HepG2 (cell line): ENCODE results near the gene NFASC. TPM values are rescaled to one million over a fixed set of nuclear protein-coding genes. Genes with fewer than 3 reads are reported as not detected.

Experiments used
- ATAC-seq: fragments of 200-7000 bp; cut with Tn5 transposase; 3 replicates; pipeline ENCODE4 v1.9.1; 2020; ENCODE audit warnings: mild to moderate bottlenecking, moderate library complexity
- BruUV-seq: library from RNA; stranded (reverse); fragments of 400-500 nt; replicated peaks from 2 replicates; lab custom pipeline; 2021; lab: Mats Ljungman, UMichigan
- CTCF ChIA-PET: fragments of 300-600 bp; formaldehyde crosslinking; extraction: SDS; loops from one replicate; lab custom pipeline; 2021; ENCODE audit warnings: low total read pairs, inconsistent platforms, low intra/inter-chr PET ratio; lab: Yijun Ruan, JAX
- POLR2A ChIA-PET: fragments of 350-600 bp; sonication (Branson Sonifier 250); formaldehyde crosslinking; loops from one replicate; lab custom pipeline; 2020; ENCODE audit warnings: antibody characterized with exemption, inconsistent platforms; lab: Yijun Ruan, JAX
- DNase-seq: peaks from one replicate; pipeline ENCODE4 v3.0.0-alpha.2; 2015; ENCODE audit warnings: low spot score
- FAIRE-seq: peaks from 3 replicates; lab custom pipeline; 2011; peaks lifted over from hg19 to GRCh38; lab: Jason Lieb, UNC
- H2AFZ ChIP-seq: one replicate; pipeline ENCODE4 v1.6.1; 2011; ENCODE audit warnings: low read length, inconsistent platforms
- H3K27ac ChIP-seq: fragments of 300-600 bp; 3 replicates; pipeline ENCODE4 v1.8.0; 2011; ENCODE audit warnings: mixed run types, mild to moderate bottlenecking, mixed read lengths, low read length, inconsistent platforms; ENCODE audit not compliant: insufficient read depth; ENCODE audit errors: extremely low read length
- H3K27me3 ChIP-seq, 2 experiments: fragments of 200-600 bp in 1 of 2; 2 replicates in 1 of 2; 3 replicates in 1 of 2; pipeline versions ENCODE4 v1.6.0 to v1.8.0; 2011; ENCODE audit warnings: low read length in 2 of 2, mild to moderate bottlenecking in 2 of 2, moderate library complexity in 2 of 2, inconsistent platforms in 1 of 2; ENCODE audit not compliant: insufficient read depth in 2 of 2, control insufficient read depth in 1 of 2
- H3K36me3 ChIP-seq, 2 experiments: fragments of 200-600 bp in 1 of 2; replicated peaks in 1 of 2; 2 replicates in 1 of 2; 3 replicates in 1 of 2; pipeline versions ENCODE4 v1.5.1 to v1.8.0; 2011; ENCODE audit warnings: low read length in 2 of 2, inconsistent platforms in 1 of 2; ENCODE audit not compliant: insufficient read depth in 2 of 2, control insufficient read depth in 1 of 2
- H3K4me1 ChIP-seq: 2 replicates; pipeline ENCODE4 v1.5.1; 2012; ENCODE audit warnings: low read length, inconsistent platforms; ENCODE audit not compliant: insufficient read depth
- H3K4me2 ChIP-seq: 2 replicates; pipeline ENCODE4 v1.6.0; 2011; ENCODE audit warnings: low read depth, low read length, inconsistent platforms
- H3K4me3 ChIP-seq, 3 experiments: fragments of 200-600 bp in 1 of 3; sonication (generic), shearing (Covaris generic) in 1 of 3; replicated peaks in 1 of 3; 2 replicates each; pipeline ENCODE4 v1.5.1; 2011 to 2016; ENCODE audit warnings: low read length in 3 of 3, inconsistent platforms in 2 of 3, low read depth in 2 of 3, mild to moderate bottlenecking in 2 of 3, control low read depth in 1 of 3, mixed read lengths in 1 of 3; ENCODE audit not compliant: insufficient read depth in 1 of 3
- H3K79me2 ChIP-seq: one replicate; pipeline ENCODE4 v1.6.1; 2011; ENCODE audit warnings: low read length, inconsistent platforms; ENCODE audit not compliant: insufficient read depth
- H3K9ac ChIP-seq: 2 replicates; pipeline ENCODE4 v1.6.0; 2011; ENCODE audit warnings: mild to moderate bottlenecking, low read depth, low read length, inconsistent platforms; ENCODE audit not compliant: insufficient read depth
- H3K9me3 ChIP-seq: 2 replicates; pipeline ENCODE4 v1.5.1; 2012; ENCODE audit warnings: mild to moderate bottlenecking, low read length
- H4K20me1 ChIP-seq: 2 replicates; pipeline ENCODE4 v1.6.0; 2011; ENCODE audit warnings: inconsistent platforms, mild to moderate bottlenecking, low read length, moderate library complexity; ENCODE audit not compliant: insufficient read depth
- CCAR2 ChIP-seq: fragments of 200-400 bp; formaldehyde crosslinking; optimal IDR thresholded peaks from 2 replicates; pipeline ENCODE3; 2018; ENCODE audit warnings: low read depth, mild to moderate bottlenecking, low read length, moderate library complexity
- HNRNPK ChIP-seq: fragments of 200-400 bp; formaldehyde crosslinking; IDR thresholded peaks from 2 replicates; pipeline ENCODE4 v1.6.1; 2018; ENCODE audit warnings: low read length, low read depth, moderate library complexity, mild to moderate bottlenecking; ENCODE audit not compliant: poor library complexity, severe bottlenecking
- MZF1 ChIP-seq: sonication (generic); formaldehyde crosslinking; IDR thresholded peaks from 2 replicates; pipeline ENCODE4 v1.8.1; 2023; ENCODE audit warnings: mild to moderate bottlenecking, missing genetic modification reagents, borderline replicate concordance
- RAD21 ChIP-seq: fragments of 450-650 bp; formaldehyde crosslinking; IDR thresholded peaks from 2 replicates; pipeline ENCODE4 v1.5.0; 2020; ENCODE audit warnings: mild to moderate bottlenecking
- RNF219 ChIP-seq: sonication (generic); formaldehyde crosslinking; IDR thresholded peaks from 2 replicates; pipeline ENCODE4 v1.5.0; 2020; ENCODE audit warnings: mild to moderate bottlenecking, missing genetic modification reagents
- ZUFSP ChIP-seq: sonication (generic); formaldehyde crosslinking; IDR thresholded peaks from 2 replicates; pipeline ENCODE4 v1.9.0; 2021; ENCODE audit warnings: missing genetic modification reagents, mild to moderate bottlenecking, borderline replicate concordance
- WGBS: methylation state at CpG from one replicate; pipeline ENCODE4 v1.1.6; 2017; ENCODE audit warnings: low lambda C conversion rate; 5-methylcytosine and 5-hydroxymethylcytosine counted together
- in situ Hi-C: cut with HindIII; loops from 2 replicates; pipeline ENCODE4 v1.10.0; 2017; ENCODE audit warnings: low pct_unique_long_range_greater_than_20kb; ENCODE audit not compliant: extremely low pct_ligation_motif_present
- intact Hi-C: fragments of 100-400 bp; cut with micrococcal nuclease; formaldehyde crosslinking; loops from one replicate; pipeline ENCODE4 v1.10.0; 2022; ENCODE audit not compliant: unreplicated experiment
- polyA plus RNA-seq, 8 experiments: library from polyadenylated mRNA; depleted of rRNA in 3 of 8; stranded (reverse) in 7 of 8; unstranded in 1 of 8; fragments of >200 nt; fragmentation: Illumina TruSeq in 4 of 8; extraction: Trizol in 4 of 8; gene quantifications; 2 replicates each; pipeline versions ENCODE4 v1.2.1 to v1.2.3, GENCODE V29; 2011 to 2016; ENCODE audit warnings: low read depth in 4 of 8, missing spikeins in 1 of 8, mixed read lengths in 1 of 8; ENCODE audit not compliant: insufficient read depth in 1 of 8
- total RNA-seq, 5 experiments: library from RNA; depleted of rRNA; stranded (reverse); fragments of >200 nt; fragmentation: Illumina TruSeq; extraction: Trizol; gene quantifications; 2 replicates each; pipeline ENCODE4 v1.2.3, GENCODE V29; 2016; ENCODE audit warnings: low read depth in 1 of 5
- TF ChIP-seq, protein P1 (sequence below): sonication (generic); formaldehyde crosslinking; IDR thresholded peaks from 2 replicates; pipeline ENCODE4 v1.4.0; 2020; ENCODE audit warnings: missing genetic modification reagents, borderline replicate concordance
- TF ChIP-seq, protein P2 (sequence below): sonication (generic); formaldehyde crosslinking; IDR thresholded peaks from 2 replicates; pipeline ENCODE4 v1.4.0; 2020; ENCODE audit warnings: missing genetic modification reagents

The NFASC gene
- total and polyA plus RNA-seq, 2 of the 13 experiments (the other 11 are each of a cell fraction or from before 2014, with no cell fraction given): not detected

- TF ChIP-seq, protein P1, sequence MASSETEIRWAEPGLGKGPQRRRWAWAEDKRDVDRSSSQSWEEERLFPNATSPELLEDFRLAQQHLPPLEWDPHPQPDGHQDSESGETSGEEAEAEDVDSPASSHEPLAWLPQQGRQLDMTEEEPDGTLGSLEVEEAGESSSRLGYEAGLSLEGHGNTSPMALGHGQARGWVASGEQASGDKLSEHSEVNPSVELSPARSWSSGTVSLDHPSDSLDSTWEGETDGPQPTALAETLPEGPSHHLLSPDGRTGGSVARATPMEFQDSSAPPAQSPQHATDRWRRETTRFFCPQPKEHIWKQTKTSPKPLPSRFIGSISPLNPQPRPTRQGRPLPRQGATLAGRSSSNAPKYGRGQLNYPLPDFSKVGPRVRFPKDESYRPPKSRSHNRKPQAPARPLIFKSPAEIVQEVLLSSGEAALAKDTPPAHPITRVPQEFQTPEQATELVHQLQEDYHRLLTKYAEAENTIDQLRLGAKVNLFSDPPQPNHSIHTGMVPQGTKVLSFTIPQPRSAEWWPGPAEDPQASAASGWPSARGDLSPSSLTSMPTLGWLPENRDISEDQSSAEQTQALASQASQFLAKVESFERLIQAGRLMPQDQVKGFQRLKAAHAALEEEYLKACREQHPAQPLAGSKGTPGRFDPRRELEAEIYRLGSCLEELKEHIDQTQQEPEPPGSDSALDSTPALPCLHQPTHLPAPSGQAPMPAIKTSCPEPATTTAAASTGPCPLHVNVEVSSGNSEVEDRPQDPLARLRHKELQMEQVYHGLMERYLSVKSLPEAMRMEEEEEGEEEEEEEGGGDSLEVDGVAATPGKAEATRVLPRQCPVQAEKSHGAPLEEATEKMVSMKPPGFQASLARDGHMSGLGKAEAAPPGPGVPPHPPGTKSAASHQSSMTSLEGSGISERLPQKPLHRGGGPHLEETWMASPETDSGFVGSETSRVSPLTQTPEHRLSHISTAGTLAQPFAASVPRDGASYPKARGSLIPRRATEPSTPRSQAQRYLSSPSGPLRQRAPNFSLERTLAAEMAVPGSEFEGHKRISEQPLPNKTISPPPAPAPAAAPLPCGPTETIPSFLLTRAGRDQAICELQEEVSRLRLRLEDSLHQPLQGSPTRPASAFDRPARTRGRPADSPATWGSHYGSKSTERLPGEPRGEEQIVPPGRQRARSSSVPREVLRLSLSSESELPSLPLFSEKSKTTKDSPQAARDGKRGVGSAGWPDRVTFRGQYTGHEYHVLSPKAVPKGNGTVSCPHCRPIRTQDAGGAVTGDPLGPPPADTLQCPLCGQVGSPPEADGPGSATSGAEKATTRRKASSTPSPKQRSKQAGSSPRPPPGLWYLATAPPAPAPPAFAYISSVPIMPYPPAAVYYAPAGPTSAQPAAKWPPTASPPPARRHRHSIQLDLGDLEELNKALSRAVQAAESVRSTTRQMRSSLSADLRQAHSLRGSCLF: no peak
These were observed 3.6 kb downstream of the NFASC start (continued) for GRCh38 chr1:204874274-204874673.

DNA sequence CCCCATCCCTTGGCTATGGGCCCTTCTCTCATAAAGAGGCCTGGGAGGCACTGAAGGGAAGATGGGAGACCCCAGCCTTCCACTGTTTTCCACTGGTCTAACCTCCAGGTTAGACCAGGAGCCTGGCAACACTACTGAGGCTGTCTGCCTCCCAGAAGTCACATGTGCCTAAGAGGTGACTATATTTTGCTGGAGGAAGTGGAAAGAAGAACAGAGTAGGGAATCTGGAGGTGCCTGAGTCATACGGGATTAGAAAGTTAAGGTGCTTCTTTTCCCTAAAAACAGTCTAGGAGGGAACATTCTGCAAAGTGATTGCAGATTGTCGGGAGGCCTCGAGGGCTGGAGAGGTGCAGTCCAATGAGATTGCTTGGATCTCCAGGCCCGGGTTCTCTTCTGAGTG is 4.6 kb downstream of the NFASC start:
- POLR2A ChIA-PET: no interaction called here
- CTCF ChIA-PET: no interaction called here
- Histone ChIP-seq H3K4me1 (no peaks in the 10 kb centered on the region), H3K4me2 (no peak overlapping the region), H3K27me3 (peaks cover 1 to 18% of the 10 kb centered on the region in 2 experiments; a peak in 4 of 5 replicates), H3K27ac (no peak overlapping the region), H3K36me3 (no peaks in the 10 kb centered on the region), H3K4me3 (no peak overlapping the region), H3K9ac (no peak overlapping the region), H4K20me1 (no peaks in the 10 kb centered on the region), H3K9me3 (no peaks in the 10 kb centered on the region), H2AFZ (no peak overlapping the region), H3K79me2 (no peaks in the 10 kb centered on the region)
- WGBS: 0% methylated on average over 2 of the region's 4 CpGs
- in situ Hi-C loops (no loop called here), intact Hi-C loops (no loop called here)
- no TSS peak for BruUV-seq
- no peak for TF ChIP-seq HNRNPK
- TF ChIP-seq RNF219 (CRISPR knock-in tag): no peak
- no peak for TF ChIP-seq MZF1 (CRISPR knock-in tag)
- TF ChIP-seq ZUFSP (CRISPR knock-in tag): no peak
- TF ChIP-seq, protein P2, sequence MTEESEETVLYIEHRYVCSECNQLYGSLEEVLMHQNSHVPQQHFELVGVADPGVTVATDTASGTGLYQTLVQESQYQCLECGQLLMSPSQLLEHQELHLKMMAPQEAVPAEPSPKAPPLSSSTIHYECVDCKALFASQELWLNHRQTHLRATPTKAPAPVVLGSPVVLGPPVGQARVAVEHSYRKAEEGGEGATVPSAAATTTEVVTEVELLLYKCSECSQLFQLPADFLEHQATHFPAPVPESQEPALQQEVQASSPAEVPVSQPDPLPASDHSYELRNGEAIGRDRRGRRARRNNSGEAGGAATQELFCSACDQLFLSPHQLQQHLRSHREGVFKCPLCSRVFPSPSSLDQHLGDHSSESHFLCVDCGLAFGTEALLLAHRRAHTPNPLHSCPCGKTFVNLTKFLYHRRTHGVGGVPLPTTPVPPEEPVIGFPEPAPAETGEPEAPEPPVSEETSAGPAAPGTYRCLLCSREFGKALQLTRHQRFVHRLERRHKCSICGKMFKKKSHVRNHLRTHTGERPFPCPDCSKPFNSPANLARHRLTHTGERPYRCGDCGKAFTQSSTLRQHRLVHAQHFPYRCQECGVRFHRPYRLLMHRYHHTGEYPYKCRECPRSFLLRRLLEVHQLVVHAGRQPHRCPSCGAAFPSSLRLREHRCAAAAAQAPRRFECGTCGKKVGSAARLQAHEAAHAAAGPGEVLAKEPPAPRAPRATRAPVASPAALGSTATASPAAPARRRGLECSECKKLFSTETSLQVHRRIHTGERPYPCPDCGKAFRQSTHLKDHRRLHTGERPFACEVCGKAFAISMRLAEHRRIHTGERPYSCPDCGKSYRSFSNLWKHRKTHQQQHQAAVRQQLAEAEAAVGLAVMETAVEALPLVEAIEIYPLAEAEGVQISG (CRISPR knock-in tag): no peak
- TF ChIP-seq RAD21 (CRISPR knock-in tag): no peak
- no peak for TF ChIP-seq CCAR2
- FAIRE-seq (no peak), ATAC-seq (no peak), DNase-seq (no peak)
